Activated T-cell treated with anti-CD3 and anti-CD28 coated beads, Interleukin-2, amount 50 U/mL, for 48 hours (primary cell): ENCODE data around the gene SRRT.
A peak's percentile ranks its signal among the peaks of the same experiment; 100 is the strongest.
"Not testable (repeated sequence)": the region's sequence is repeated elsewhere in the genome, so short reads cannot be mapped to it uniquely, and the experiment has no call there.

Source experiments
- DNase-seq, 2 experiments: peaks; one replicate each; pipeline ENCODE4 v3.0.0-alpha.2; 2020

SRRT gene

DNA sequence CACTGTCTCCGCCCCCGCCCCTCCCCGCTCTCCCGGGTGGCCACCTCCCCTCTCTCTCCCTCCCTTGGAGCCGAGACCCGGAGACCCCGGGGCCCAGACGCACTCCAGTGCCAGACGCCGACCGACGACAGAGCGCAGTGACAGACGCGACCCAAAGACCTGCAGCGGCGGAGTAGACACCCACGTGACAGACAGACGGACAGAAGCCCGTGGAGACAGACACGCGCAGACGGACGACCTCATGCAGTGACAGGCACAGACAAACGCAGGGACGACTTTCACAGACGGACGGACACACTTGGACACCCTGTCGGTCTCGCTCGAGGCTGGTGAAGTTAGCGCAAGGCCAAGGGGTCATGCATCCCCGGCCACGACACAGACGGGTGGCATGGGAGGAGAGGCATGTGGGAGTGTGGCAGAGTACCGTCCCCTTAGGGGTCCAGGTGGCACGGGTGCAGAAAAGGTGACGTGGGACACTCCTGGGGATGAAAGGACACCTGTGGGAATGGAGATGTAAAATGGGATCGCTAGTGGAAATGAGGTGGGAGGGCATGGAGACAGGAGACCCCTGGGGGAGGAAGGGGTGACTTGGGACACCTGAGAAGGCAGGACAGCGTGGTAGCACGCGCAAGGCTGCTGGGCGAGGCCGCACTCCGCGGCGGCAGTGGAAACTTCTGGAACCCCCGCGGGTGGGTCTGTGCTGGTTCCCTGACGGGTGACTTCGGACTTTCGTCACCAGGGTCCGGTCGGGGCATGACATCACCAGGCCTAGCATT is 21.2 kb downstream of the SRRT start:
- DNase-seq = peak; percentile 46 to 57

DNA sequence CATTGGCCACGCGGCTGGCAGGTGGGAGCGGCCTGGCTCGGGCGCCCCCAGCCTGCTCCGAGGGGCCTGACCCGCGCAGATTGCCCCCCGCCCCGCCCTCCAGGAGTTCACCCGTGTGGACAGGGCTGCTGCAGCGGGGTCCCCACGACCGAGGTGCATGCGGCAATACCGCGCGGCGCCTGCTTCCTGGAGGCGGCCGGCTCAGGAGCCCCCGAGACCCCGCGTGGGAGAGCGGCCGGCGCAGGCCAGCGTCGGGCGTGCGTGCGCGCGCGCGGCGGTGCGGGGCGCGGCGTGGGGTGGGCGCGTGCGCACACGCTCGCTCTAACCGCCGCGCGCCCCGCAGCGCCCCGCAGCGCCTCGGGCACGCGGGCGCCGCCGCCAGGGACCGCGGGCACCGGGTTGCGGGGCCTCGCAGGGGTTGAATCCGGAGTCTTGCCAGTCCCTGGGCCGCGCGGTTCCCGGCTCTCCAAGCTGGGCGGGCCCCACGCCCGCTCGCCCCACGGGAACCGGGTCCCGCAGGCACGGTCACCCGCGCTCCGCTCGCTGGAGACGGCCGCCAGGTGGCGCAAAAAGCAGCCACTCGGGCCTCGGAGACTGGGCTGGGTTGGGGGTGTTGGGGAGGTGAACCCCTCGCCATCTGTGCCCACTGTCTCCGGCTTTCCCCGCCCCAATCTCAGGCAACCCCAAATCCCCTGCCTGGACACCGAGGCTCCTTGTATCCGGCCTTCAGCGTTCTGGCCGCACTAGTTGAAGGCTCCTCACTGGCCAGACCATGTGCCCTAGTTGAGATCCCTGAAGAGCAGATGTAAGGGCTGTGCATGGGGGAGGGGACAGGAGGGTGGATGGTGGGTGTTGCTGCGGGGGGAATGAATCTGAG is 22.1 kb downstream of the SRRT start:
- peak in 1 of 2 experiments; percentile 43 for DNase-seq

DNA sequence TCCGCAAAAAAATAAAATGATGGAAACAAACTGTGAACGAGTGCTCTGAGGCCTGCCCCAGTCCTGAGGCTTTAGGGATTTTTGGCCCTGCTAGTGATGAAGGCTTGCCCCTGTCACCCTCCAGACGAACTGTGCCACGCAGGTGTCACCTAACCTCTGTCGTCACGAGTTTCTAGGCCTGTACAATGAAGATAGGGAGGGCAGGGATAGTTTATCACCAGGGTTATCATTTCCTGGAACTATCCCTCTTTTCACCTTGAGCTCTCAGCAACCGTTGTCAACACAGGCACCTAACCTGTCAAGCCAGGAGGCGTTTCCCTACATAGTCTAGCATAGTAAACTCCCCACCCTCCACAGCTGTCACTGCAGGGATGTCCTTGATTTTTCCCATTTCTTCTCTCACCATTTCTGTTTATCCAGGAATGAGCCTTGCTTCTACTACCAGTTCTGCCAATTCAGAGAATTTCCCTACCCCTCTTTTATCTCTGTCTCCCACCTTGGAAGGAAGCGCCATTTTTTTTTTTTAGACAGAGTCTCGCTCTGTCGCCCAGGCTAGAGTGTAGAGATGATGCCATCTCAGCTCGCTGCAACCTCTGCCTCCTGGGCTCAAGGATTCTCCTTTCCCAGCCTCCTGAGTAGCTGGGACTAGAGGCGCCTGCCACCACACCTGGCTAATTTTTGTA is 23.0 kb downstream of the SRRT start:
- DNase-seq = no peak

DNA sequence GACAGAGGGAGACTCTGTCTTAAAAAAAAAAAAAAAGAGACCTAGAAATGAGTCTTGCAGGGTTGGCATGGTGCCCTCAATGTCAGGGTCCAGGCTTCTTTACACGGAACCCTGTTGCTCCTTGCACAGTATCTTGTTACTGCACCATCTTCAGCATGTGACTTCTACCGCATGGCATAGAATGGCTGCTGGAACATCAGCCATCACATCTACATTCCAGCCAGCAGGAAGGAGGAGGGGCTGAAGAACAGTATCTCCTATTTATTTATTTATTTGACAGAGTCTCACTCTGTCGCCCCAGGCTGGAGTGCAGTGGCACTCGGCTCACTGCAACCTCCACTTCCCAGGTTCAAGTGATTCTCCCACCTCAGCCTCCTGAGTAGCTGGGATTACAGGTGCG is 24.5 kb downstream of the SRRT start:
- no peak for DNase-seq

DNA sequence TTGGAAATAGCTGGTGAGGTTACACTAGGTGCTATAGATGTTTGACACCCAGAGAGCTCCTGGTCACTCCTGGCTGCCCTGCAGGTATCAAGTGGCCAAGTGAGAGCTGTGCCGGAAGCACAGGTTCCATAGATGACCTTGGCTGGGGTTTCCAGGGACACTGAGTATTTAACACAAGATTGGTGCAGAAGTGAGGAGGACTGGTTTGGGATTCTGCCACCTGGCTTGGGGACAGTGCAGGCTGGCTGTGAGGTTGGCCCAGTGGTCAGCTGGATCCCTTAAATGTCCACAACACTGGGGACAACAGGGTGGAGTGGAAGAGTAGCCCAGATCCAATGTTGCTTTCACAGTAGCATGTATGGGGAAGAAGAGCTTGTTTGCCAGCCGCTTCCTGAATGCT is 26.1 kb downstream of the SRRT start:
- DNase-seq = no peak

DNA sequence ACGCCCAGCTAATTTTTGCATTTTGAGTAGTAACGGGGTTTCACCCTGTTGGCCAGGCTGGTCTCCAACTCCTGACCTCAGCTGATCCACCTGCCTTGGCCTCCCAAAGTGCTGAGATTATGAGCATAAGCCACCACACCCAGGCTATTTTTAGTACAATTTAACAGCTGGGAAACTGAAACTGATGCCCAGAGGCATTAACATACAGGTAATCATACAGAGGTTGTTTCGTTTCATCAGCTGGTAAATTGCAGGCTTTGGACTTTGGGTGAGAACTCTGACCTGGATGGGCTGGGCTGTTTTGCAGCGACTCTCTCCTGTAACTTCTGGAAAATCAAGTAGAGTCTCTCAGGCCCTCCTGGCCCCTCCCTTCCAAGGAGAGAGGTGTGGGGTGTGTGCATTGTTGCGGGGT is 27.0 kb downstream of the SRRT start:
- no peak for DNase-seq

DNA sequence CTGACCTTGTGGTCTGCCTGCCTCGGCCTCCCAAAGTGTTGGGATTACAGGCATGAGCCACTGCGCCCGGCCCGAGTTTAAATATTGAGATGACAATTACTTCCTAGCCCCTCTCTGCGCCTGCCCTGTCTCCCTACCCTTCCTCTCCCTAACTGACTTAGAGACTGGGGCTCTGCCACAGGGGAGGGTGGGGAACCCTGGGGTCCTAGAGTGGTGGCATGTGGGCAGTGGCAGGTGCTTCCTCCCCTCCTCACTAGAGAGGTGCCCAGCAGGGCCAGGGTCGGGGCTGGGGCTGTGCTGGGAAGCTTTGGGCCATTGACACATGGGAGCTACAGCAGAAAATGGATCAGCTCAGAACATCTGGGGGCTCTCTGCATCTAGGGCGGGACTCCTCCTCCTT is 27.7 kb downstream of the SRRT start:
- no peak for DNase-seq

DNA sequence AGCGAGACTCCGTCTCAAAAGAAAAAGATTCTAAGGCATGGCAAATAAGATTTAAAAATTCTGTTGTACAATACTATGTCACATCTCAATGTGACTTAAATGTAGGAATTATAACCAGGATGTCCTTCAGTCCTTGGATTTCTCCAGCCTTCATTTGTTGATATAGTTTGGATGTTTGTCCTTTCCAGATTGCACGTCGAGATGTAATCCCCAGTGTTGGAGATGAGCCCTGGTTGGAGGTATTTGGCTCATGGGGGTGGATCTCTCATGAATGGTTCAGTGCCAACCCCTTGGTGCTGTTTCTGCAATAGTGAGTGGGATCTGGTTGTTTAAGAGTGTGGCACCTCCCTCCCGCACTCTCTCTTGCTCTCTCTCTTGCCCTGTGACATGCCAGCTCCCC is 33.6 kb downstream of the SRRT start:
- no peak for DNase-seq

DNA sequence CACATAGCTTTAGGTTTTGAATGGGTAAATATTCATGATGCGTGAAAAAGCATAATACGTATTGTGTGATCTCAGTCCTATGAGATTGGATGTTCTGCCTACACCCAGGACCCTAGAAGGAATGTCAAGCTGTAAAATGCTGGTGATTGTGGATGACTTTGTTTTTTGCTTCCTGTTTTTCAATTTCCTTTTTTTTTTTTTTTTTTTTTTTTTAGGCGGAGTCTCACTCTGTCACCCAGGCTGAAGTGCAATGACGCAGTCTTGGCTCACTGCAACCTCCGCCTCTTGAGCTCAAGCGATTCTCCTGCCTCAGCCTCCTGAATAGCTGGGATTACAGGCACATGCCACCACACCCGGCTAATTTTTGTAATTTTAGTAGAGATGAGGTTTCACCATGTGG is 35.5 kb downstream of the SRRT start:
- DNase-seq = not testable (repeated sequence)

DNA sequence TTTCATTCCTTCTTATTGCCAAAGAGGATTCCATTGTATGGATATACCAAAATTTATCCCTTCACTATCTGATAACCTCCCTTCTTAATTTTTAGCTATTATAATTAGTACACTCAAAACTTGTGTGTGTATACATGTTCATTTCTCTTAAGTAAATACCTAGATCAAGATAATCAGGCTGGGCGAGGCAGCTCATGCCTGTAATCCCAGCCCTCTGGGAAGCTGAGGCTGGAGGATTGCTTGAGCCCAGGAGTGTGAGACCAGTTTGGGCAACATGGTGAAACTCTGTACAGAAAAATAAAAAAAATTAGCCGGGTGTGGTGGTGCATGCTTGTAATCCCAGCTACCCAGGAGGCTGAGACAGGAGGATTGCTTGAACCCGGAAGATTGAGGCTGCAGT is 36.6 kb downstream of the SRRT start:
- no peak for DNase-seq

DNA sequence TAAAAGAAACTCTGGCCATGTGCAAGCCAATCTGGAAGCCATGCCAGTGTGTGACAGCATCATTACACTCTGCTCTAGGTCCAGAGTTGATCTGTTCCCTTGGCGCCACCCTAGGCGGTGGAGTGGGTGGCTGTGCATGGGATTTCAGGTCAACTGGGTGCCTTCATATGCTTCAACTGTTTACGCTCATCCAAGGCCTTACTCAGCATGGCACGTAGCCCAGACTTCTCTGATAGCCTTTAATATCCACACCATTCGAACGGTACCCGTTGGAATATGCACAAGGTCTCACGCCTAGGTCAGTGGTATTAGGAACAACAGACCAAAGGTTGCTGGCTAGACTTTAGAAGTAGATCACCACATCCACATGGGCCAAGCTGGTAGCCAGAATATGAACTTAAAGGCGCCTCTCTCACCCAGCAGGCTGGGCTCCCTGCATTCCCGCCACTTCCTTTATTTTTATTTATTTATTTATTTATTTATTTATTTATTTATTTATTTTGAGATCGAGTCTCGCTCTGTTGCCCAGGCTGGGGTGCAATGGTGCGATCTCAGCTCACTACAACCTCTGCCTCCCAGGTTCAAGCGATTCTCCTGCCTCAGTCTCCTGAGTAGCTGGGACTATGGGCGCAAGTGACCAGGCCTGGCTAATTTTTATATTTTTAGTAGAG is 39.4 kb downstream of the SRRT start:
- no peak for DNase-seq

DNA sequence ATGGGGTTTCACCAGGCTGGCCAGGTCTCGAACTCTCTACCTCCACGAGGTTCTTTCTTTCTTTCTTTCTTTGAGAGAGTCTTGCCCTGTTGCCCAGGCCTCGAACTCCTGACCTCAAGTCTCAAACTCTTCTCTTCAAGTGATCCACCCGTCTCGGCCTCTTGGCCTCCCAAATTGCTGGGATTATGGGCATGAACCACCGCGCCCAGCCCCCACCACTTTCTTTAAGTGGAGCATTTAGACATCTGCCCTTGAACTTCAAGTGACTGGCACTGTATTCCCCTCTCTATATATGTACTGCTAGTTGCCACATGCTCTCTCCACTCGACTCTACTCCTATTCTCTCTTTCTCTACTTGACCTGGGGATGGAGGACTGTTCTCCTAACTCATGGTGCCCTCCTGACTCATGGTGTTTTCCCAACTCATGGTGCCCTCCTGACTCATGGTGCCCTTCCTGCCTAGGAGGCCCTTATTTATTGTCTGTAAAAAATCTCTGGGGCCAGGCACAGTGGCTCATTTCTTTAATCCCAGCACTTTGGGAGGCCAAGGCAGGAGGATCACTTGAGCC is 40.1 kb downstream of the SRRT start:
- DNase-seq = no peak

DNA sequence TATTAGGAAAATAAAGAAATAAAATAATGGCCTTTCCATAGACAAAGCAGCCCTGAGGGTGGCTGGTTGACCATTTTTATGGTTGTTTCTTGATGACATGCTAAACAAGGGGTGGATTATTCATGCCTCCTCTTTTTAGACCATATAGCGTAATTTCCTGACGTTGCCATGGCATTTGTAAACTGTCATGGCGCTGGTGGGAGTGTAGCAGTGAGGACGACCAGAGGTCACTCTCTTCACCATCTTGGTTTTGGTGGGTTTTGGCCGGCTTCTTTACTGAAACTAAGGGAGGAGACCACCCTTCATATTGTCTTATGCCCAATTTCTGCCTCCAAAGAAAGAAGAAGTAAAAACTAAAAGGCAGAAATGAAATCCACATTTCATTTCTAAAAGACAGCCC is 44.4 kb downstream of the SRRT start:
- not testable (repeated sequence) for DNase-seq

DNA sequence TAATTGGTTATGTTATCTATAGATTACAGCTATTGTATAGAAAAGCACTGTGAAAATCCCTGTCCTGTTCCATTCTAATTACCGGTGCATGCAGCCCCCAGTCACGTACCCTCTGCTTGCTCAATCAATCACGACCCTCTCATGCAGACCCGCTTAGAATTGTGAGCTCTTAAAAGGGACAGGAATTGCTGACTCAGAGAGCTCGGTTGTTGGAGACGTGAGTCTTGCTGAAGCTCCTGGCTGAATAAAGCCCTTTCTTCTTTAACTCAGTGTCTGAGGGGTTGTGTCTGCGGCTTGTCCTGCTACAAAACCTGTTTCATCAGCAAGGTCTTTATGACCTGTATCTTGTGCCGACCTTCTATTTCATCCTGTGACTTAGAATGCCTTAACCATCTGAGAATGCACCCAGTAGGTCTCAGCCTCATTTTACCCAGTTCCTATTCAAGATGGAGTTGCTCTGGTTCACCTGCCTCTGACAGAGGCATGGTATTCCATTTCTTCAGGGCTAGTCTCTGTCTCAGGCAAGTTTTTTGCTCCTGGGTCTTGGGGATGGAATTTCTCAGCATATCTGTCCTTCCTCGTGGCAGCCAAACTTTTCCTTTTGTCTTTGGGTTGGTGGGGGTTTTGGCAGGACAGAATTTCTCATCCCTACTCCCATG is 45.0 kb downstream of the SRRT start:
- not testable (repeated sequence) for DNase-seq

DNA sequence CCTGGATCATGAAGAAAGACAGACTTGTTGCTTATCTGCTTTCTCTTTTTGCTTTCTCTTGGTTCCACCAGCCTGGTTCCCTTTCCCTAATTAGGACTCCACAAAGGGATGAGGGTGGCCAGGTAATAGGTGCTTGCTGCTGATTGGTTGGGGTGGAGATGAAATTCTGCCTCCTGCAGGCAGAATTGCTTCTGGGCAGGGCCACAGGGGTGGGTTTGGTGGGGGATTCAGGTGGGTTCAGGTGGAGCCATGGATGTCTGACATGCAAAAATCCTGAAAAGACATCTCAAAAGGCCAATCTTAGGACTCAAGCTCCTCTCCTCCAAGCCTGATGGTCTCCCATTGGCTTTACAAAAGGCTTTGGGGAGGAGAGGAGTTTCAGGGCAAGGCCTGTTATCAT is 46.1 kb downstream of the SRRT start:
- no peak for DNase-seq

DNA sequence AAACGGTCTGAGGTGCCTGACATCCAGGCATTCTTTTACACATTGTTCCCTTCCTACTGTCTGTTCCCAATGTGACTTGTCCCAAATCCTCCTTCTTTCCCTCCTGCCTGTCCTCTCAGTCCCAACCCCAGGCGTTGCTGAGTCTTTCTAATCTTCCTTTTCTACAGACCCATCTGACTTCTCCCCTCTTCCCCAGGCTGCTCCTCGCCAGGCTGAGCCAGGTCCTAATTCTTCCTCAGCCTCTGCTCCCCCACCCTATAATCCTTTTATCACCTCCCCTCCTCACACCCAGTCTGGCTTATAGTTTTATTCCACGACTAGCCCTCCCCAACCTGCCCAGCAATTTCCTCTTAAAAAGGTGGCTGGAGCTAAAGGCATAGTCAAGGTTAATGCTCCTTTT is 48.7 kb downstream of the SRRT start:
- not testable (repeated sequence) for DNase-seq

DNA sequence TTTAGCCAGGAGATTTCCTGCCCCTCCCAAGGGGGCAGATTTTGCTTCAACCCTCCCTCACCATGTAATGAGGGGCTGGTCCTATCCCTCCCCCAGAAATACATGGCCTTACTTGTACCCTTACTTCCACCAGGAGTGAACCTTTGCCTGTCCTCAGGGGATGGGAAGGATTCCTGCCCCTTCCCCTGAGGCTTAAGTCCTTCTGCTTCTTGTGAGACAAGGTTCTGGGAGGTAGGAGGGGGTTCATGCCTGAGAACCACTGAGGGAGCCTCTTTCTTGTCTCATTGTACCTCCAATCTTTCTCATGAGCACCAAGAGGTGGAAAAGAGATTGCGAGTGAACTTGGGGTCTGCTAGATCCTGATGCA is 54.9 kb downstream of the SRRT start:
- no peak for DNase-seq

DNA sequence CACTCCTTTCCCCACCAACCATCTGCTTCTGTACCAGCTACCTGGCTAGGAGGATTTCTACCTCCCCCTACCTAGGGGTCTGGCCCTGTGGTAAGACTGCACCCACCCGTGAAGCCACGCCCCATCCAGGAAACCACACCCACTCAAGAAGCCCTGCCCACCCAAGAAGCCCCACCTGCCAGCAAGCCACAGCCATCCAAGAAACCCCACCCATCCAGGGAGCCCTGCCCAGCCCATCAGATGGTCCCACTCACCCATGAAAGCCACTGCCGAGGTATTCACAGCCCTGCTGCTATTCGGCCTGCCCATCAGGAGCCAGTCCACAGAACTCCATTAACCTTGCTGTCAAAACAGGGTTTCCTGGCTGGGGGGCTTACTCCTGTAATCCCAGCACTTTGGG is 58.8 kb downstream of the SRRT start:
- DNase-seq = no peak

DNA sequence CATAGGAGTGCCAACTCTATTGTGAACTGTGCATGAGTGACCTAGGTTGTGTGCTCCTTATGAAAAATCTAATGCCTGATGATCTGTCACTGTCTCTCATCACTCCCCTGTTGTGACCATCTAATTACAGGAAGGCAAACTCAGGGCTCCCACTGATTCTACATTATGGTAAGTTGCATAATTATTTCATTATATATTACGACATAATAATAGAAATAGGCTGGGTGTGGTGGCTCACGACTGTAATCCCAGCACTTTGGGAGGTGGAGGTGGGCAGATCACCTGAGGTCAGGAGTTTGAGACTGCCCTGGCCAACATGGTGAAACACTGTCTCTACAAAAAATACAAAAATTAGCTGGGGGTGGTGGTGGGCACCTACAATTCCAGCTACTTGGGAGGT is 60.5 kb downstream of the SRRT start:
- not testable (repeated sequence) for DNase-seq

DNA sequence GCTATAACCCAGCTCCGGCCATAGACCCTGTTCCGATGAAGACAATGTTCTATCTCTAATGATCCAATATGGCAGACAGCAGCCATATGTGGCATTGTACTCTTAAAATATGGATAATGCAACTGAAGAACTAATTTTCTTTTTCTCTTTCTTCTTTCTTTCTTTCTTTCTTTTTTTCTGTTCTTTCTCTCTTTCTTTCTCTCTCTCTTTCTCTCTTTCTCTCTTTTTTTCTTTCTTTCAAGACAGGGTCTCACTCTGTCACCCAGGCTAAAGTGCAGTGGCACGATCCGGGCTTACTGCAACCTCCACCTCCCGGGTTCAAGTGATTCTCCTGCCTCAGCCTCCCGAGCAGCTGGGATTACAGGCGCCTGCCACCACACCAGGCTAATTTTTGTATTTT is 61.3 kb downstream of the SRRT start:
- not testable (repeated sequence) for DNase-seq
